HL-60 (cell line): Measurements from ENCODE around the gene ACR.

ENCODE experiments used
- TF ChIP-seq, protein P1 (sequence below): IDR thresholded peaks from 2 replicates; pipeline ENCODE4 v1.6.1; 2012; ENCODE audit warnings: low read depth; ENCODE audit not compliant: insufficient replicate concordance
- TF ChIP-seq, protein P2 (sequence below): IDR thresholded peaks from one replicate; pipeline ENCODE4 v1.5.1; 2011; ENCODE audit warnings: low read length, control low read depth, inconsistent platforms; ENCODE audit not compliant: insufficient read depth

DNA sequence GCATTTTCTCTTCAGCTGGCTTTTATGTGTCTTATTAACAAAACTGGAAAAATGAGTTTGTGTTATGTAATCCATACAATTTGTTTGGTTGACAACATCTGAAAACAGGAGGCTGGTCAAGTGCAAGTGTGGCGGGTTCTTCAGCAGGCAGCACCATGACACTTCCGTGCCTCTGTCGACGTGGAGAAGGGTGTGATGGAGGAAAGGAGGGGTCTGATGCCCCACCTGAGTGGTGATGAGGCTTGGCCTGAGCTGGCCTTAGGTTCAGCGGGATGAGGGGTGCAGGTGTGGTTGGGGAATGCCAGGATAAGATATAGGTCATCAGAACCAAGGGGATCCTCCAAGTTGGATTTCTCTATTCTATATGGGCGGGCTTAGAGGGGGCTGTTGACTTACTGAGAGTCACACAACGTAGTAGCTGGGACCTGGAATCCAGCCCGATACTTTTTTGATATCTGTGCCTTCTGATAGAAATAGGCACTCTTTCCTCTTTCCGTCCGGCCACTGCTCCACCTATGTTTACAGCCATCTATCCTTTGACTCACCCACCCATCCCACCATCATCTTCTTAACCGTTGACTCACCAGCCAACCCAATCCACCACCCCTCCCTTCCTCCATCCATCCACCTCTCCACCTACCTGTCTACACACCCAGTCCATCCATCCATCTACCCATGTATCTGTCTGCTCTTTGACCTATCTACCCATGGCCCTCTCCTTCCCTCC lies 36.4 kb upstream of the ACR start:
- TF ChIP-seq, protein P1, sequence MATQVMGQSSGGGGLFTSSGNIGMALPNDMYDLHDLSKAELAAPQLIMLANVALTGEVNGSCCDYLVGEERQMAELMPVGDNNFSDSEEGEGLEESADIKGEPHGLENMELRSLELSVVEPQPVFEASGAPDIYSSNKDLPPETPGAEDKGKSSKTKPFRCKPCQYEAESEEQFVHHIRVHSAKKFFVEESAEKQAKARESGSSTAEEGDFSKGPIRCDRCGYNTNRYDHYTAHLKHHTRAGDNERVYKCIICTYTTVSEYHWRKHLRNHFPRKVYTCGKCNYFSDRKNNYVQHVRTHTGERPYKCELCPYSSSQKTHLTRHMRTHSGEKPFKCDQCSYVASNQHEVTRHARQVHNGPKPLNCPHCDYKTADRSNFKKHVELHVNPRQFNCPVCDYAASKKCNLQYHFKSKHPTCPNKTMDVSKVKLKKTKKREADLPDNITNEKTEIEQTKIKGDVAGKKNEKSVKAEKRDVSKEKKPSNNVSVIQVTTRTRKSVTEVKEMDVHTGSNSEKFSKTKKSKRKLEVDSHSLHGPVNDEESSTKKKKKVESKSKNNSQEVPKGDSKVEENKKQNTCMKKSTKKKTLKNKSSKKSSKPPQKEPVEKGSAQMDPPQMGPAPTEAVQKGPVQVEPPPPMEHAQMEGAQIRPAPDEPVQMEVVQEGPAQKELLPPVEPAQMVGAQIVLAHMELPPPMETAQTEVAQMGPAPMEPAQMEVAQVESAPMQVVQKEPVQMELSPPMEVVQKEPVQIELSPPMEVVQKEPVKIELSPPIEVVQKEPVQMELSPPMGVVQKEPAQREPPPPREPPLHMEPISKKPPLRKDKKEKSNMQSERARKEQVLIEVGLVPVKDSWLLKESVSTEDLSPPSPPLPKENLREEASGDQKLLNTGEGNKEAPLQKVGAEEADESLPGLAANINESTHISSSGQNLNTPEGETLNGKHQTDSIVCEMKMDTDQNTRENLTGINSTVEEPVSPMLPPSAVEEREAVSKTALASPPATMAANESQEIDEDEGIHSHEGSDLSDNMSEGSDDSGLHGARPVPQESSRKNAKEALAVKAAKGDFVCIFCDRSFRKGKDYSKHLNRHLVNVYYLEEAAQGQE = no peak
- TF ChIP-seq, protein P2, sequence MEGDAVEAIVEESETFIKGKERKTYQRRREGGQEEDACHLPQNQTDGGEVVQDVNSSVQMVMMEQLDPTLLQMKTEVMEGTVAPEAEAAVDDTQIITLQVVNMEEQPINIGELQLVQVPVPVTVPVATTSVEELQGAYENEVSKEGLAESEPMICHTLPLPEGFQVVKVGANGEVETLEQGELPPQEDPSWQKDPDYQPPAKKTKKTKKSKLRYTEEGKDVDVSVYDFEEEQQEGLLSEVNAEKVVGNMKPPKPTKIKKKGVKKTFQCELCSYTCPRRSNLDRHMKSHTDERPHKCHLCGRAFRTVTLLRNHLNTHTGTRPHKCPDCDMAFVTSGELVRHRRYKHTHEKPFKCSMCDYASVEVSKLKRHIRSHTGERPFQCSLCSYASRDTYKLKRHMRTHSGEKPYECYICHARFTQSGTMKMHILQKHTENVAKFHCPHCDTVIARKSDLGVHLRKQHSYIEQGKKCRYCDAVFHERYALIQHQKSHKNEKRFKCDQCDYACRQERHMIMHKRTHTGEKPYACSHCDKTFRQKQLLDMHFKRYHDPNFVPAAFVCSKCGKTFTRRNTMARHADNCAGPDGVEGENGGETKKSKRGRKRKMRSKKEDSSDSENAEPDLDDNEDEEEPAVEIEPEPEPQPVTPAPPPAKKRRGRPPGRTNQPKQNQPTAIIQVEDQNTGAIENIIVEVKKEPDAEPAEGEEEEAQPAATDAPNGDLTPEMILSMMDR = no peak
